ENCODE results near the gene MFSD12.
"Not testable (repeated sequence)": the region's sequence is repeated elsewhere in the genome, so short reads cannot be mapped to it uniquely, and the experiment has no call there.

Gene MFSD12

GRCh38 chr19:3584036-3584802, 26.8 kb upstream of the MFSD12 start:
- DNase-seq = not testable (repeated sequence)

GRCh38 chr19:3581792-3582191, 24.4 kb upstream of the MFSD12 start:
- not testable (repeated sequence) for DNase-seq

GRCh38 chr19:3580156-3580934, 23.0 kb upstream of the MFSD12 start:
- peak; percentile 69 to 89 for DNase-seq

GRCh38 chr19:3578390-3578789, 21.0 kb upstream of the MFSD12 start:
- DNase-seq = no peak

GRCh38 chr19:3577723-3578344, 20.4 kb upstream of the MFSD12 start:
- DNase-seq = no peak

- DNase-seq = peak in 1 of 2 donors; percentile 51
Observed at GRCh38 chr19:3576696-3577443, 19.5 kb upstream of the MFSD12 start.

GRCh38 chr19:3575949-3576673, 18.7 kb upstream of the MFSD12 start:
- no peak for DNase-seq

- DNase-seq = no peak
Observed at GRCh38 chr19:3575260-3575741, 17.9 kb upstream of the MFSD12 start.

GRCh38 chr19:3573858-3574637, 16.7 kb upstream of the MFSD12 start:
- peak; percentile 99 to 100 for DNase-seq

- DNase-seq = no peak
Observed at GRCh38 chr19:3573162-3573857, 15.9 kb upstream of the MFSD12 start.

- DNase-seq = no peak
Observed at GRCh38 chr19:3572855-3573161, 15.4 kb upstream of the MFSD12 start, which contains the start of gene HMG20B. TSS of gene HMG20B (plus strand) at chr19:3572944. CDS start at chr19:3573310, 366 bp downstream.

GRCh38 chr19:3572132-3572854, 14.9 kb upstream of the MFSD12 start:
- DNase-seq = peak; percentile 100

- DNase-seq = peak; percentile 57 to 87
Observed at GRCh38 chr19:3570606-3571011, 13.2 kb upstream of the MFSD12 start.

- not testable (repeated sequence) for DNase-seq
Observed at GRCh38 chr19:3570042-3570441, 12.7 kb upstream of the MFSD12 start.

GRCh38 chr19:3565139-3565538, 7.8 kb upstream of the MFSD12 start:
- no peak for DNase-seq

GRCh38 chr19:3563709-3564524, 6.5 kb upstream of the MFSD12 start:
- peak; percentile 54 to 90 for DNase-seq

GRCh38 chr19:3556978-3557460, 367 bp downstream of the MFSD12 start:
- DNase-seq = no peak

GRCh38 chr19:3556423-3556977, 886 bp downstream of the MFSD12 start:
- no peak for DNase-seq

Measured in inflammatory macrophage (primary cell).